ENCODE results near the gene TMC7. TPM values are rescaled to one million over a fixed set of nuclear protein-coding genes. Genes with fewer than 3 reads are reported as not detected.
"Not testable (repeated sequence)": the region's sequence is repeated elsewhere in the genome, so short reads cannot be mapped to it uniquely, and the experiment has no call there.

TMC7 gene
- polyA plus RNA-seq, 1 donor, result 1.5 TPM

DNA sequence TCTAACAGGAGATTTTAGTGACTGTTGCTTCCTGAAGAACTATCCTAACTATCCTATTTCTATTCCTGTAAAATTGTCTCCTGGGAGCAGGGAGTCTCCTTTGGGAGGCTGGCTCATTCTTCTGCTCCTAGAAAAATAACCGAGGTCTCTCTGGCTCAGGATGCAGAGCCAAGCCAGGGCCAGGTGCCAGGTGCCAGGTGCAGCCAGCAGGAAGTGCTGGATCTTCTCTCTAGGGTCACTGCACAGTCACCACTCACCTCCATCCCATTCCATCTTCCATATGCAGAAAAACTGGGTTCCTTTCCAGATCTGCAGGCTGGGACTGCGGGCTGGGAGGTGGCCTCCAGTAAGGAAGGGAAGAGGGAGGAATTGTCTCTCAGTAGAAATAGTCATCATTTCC, 3.8 kb upstream of the TMC7 start:
- no peak for DNase-seq (ENCODE audit: low read depth)

GRCh38 chr16:18984435-18985005, 786 bp downstream of the TMC7 start:
- no peak for DNase-seq (ENCODE audit: low read depth)

DNA sequence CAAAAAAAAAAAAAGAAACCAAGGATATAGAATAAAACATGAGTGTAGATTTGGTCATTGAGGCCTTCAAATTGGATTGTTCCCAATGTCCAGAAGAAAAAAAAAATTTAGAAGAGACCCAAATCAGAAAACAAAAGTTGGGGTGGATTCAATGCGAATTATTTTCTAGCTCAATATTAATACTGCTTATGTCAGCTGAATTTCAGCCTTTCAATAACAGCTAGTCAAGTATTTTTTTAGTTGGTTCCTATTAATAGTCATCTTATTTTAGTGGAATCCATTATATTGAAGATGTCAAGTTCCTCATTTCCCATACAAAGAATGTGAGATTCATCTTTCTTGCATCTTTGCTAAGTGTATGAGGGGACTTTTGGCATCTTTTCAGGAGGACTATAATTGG, 1.5 kb downstream of the TMC7 start:
- not testable (repeated sequence) for DNase-seq (ENCODE audit: low read depth)

DNA sequence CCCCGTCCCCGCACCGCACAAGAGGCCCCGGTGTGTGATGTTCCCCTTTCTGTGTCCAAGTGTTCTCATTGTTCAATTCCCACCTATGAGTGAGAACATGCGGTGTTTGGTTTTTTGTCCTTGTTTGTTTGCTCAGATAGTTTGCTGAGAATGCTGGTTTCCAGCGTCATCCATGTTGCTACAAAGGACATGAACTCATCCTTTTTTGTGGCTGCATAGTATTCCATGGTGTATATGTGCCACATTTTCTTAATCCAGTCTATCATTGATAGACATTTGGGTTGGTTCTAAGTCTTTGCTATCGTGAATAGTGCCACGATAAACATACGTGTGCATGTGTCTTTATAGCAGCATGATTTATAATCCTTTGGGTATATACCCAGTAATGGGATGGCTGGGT, 8.0 kb downstream of the TMC7 start:
- DNase-seq (ENCODE audit: low read depth), result not testable (repeated sequence)

- not testable (repeated sequence) for DNase-seq (ENCODE audit: low read depth)
These were observed 9.8 kb downstream of the TMC7 start for GRCh38 chr16:18993531-18993930.

GRCh38 chr16:18994181-18994580, 10.4 kb downstream of the TMC7 start:
- not testable (repeated sequence) for DNase-seq (ENCODE audit: low read depth)

GRCh38 chr16:18995406-18995805, 11.7 kb downstream of the TMC7 start:
- DNase-seq (ENCODE audit: low read depth), result not testable (repeated sequence)

DNA sequence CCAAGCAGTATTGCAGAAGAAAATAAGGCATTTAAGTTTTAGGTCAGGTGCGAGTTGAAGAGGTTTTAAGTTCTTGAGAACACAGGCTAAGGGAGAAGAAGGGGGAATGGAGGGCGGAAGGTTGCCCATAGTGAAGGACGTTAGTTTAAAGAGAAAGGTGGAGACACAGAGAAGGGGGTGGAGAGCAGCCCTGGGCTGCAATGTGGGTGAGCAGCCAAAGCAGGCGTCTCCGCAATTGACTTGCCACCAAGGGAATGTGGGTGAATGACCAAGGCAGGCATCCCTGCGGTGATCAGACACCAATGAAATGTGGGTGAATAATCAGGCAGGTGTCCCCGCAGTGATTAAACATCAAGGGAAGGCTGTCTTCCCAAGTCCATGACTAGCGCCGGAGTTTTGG, 12.8 kb downstream of the TMC7 start:
- not testable (repeated sequence) for DNase-seq (ENCODE audit: low read depth)

DNA sequence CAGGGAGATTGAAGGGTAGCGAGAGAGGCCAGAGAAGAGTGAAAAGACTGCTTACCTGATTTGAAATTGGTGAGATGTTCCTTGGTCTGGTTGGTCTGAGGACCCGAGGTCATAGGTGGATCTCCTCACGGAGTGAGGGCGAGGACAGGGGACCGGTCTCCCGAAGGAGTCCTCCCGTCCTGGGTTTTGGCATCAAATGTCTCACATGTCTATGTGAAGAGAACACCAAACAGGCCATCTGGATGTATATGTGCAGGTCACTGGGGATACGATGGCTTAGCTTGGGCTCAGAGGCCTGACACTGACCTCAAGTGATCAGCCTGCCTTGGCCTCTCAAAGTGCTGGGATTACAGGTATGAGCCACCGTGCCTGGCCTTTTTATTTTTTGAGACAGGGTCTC, 13.3 kb downstream of the TMC7 start:
- DNase-seq (ENCODE audit: low read depth), result not testable (repeated sequence)

GRCh38 chr16:18999045-18999393, 15.3 kb downstream of the TMC7 start:
- DNase-seq (ENCODE audit: low read depth), result no peak

- DNase-seq (ENCODE audit: low read depth), result no peak
These were observed 18.1 kb downstream of the TMC7 start for GRCh38 chr16:19001788-19002187.

DNA sequence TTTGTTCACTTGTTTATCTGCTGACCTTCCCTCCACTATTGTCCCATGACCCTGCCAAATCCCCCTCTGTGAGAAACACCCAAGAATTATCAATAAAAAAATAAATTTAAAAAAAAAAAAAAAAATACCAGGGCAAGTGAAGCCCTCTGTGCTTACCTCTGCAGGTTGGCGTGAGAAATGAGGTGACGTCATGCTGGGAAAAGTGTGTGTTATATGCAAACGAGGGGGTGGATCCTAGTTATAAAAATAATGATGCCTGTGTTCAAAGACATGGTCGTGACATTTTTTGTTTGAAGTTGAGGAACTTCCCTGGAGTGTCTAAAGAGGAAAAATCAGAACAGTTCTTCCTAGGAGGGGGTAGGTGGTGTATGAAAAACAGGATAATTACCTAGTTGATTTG, 20.2 kb downstream of the TMC7 start:
- no peak for DNase-seq (ENCODE audit: low read depth)

GRCh38 chr16:19005561-19006445, 22.1 kb downstream of the TMC7 start:
- no peak for DNase-seq (ENCODE audit: low read depth)

GRCh38 chr16:19006446-19007315, 22.9 kb downstream of the TMC7 start:
- DNase-seq (ENCODE audit: low read depth), result no peak

DNA sequence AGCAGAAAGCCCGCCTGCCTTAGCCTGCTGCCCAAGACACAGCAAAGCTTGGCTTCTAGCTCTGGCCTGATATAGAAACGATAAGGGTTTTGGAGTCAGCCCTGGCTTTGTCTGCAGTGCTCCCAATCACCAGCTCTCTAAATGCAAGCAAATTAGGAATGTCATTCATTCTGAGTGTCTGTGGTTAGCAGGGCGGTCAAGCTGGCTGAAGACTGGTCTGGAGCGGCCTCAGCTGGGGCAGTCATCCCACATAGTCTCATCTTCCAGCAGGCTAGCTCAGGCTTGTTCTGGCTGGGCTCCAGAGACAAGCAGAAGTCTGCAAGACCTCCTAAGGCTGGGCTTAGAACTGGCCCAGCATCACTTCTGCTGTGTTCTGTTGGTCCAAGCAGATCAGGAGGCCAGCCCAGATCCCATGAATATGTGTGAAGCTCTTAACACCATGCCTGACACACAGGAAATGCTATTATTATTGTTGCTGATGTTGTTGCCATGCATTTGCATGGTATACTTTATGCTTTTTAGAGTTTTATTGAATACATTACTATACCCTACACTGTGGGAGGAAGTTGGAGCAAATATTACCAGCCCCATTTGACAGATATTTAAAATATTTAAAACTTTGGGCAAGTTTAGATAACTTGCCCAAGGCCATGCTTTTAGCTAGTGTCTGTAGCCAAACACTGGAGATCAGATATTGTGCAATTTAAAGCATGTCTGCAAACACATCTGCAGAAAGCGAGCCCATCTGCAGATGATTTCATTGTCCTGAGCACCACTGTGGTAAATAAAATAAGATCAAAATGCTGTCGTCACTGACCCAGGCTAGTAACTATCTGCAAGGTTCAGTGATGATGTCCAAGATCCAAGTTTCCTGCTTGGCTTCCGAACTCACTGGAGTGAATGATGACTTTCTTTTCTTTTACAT, 24.8 kb downstream of the TMC7 start:
- DNase-seq (ENCODE audit: low read depth), result no peak

- no peak for DNase-seq (ENCODE audit: low read depth)
These were observed 27.5 kb downstream of the TMC7 start for GRCh38 chr16:19011169-19011731.

- no peak for DNase-seq (ENCODE audit: low read depth)
These were observed 30.7 kb downstream of the TMC7 start for GRCh38 chr16:19014461-19014860.

- DNase-seq (ENCODE audit: low read depth), result no peak
These were observed 33.4 kb downstream of the TMC7 start for GRCh38 chr16:19017179-19017578.

DNA sequence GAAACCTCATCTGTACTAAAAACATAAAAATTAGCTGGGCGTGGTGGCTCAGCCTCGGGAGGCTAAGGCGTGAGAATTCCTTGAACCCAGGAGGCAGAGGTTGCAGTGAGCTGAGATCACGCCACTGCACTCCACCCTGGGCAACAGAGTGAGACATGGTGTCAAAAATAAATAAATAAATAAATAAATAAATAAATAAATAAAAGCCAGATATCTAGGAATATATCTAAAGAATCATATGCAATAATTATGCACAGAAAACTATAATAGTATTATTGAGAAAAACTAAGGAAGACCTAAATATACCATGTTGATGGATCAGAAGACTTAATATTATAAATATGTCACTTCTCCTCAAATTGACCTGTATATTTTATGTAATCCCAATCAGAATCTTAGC, 37.0 kb downstream of the TMC7 start:
- no peak for DNase-seq (ENCODE audit: low read depth)

DNA sequence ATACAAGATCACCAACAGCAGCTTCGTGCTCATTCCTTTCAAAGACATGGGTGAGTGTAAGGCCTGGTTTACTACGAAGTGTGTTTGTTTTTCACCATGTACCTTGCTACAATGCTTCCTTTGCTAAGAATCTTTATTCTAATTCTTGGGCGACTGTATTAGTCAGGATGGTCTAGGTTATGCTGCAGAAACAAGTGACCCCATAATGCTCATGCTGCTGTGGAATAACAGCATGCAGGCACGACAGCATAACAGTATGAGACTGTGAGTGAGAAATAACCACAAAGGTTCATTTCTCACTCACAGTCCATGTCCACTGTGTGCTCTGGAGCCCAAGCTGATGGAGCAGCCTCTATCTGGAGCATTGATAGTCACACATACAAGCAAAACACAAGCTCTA, 38.0 kb downstream of the TMC7 start:
- no peak for DNase-seq (ENCODE audit: low read depth)

DNA sequence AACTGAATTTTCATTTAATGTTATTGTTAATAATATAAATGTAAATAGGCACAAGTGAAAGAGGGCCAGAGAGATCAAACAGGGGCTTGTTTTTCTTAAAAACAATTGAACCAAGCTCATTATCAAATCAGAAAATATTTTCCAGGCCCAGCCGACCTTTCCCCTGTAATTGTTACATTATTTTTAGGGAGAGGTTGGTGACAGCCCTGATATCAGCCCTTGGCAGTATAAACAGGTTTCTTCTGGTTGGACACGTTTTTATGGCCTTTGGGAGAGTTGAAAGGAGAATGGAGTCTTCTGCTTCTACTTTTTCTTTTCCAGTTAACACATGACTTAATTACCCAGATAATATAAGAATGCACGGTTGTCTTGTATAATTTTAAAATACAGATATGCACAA, 43.7 kb downstream of the TMC7 start:
- DNase-seq (ENCODE audit: low read depth), result no peak

Data from forelimb muscle (tissue), 1 donor.